SU-DHL-6 (cell line): ENCODE results near the gene FLYWCH1.

ENCODE experiments used
- CTCF ChIP-seq: fragments of 200-600 bp; sonication (generic); IDR thresholded peaks from one replicate; pipeline ENCODE4 v1.5.1; 2017; ENCODE audit warnings: antibody characterized with exemption, mild to moderate bottlenecking, low read length, moderate library complexity; ENCODE audit not compliant: insufficient read depth, poor library complexity, severe bottlenecking
- EZH2phosphoT487 ChIP-seq: fragments of 200-600 bp; sonication (generic), shearing (Covaris generic); conservative IDR thresholded peaks from 2 replicates; pipeline ENCODE4 v1.6.1; 2018; ENCODE audit warnings: mild to moderate bottlenecking, antibody characterized with exemption, low read length, moderate library complexity, mixed read lengths

DNA sequence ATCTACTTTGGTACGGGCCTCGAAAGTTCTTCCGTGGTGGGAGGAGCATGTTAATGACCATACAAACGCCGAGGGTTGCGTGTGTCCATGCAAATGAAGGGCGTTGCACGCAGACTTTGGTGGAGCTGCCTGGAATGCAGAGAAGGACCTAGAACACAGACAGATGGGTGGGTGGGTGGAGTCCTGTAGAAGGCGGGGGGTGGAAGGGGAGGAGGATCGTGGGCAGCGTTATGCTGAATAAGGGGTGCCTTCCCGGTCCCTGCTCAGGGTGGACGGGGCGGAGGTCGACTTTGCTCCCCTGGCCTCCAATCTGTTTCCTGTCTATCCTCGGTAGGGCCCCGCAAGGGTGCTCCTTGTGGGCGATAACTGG, 56.6 kb downstream of the FLYWCH1 start:
- TF ChIP-seq CTCF = no peak
- TF ChIP-seq EZH2phosphoT487 = no peak
